ENCODE data around the gene NHLRC4. TPM values are rescaled to one million over a fixed set of nuclear protein-coding genes. Genes with fewer than 3 reads are reported as not detected.
A peak's percentile ranks its signal among the peaks of the same experiment; 100 is the strongest.

The NHLRC4 gene
- total and polyA plus RNA-seq, 9 of the 15 experiments (the other 6 are each of a cell fraction or from before 2014, with no cell fraction given): 0.24 to 3.7 (median 1.3) TPM; not detected in 2

GRCh38 chr16:578870-579405 is 12.1 kb downstream of the NHLRC4 start (continued):
- peak; percentile 82; the same call in 1 of the 2 replicates for TF ChIP-seq ZNF263 (CRISPR knock-in tag; IDR thresholded peaks at IDR 0.05; ENCODE audit: borderline replicate concordance)
- 0 out of 4 replicates have a peak, but pooled peaks of 1 of the 2 experiments have one; percentile 26 for TF ChIP-seq UBTF (IDR thresholded peaks at IDR 0.05; ENCODE audit: borderline replicate concordance in 1 of 2, low read depth in 2 of 2, low read length in 2 of 2)
- TF ChIP-seq REST (IDR thresholded peaks at IDR 0.05; ENCODE audit: borderline replicate concordance): peak; percentile 87
- TF ChIP-seq REST (CRISPR knock-in tag; IDR thresholded peaks at IDR 0.05; ENCODE audit: low read depth): no peak
- peak; percentile 56 for TF ChIP-seq FIP1L1 (IDR thresholded peaks at IDR 0.05; ENCODE audit: low read depth, low read length, poor library complexity, severe bottlenecking)
- no peak for TF ChIP-seq ZNF57 (CRISPR knock-in tag; IDR thresholded peaks at IDR 0.05)
- no peak for TF ChIP-seq ILK (tag; IDR thresholded peaks at IDR 0.05; ENCODE audit: borderline replicate concordance, low read depth)
- no peak for TF ChIP-seq CREB5 (CRISPR knock-in tag; IDR thresholded peaks at IDR 0.05)
- peak; percentile 89 for TF ChIP-seq FOXP1 (CRISPR knock-in tag; IDR thresholded peaks at IDR 0.05)
- TF ChIP-seq E2F4 (CRISPR knock-in tag; IDR thresholded peaks at IDR 0.05; ENCODE audit: low read depth): peak; percentile 61; the same call in 1 of the 2 replicates
- TF ChIP-seq ETS1 (conservative IDR thresholded peaks at IDR 0.05; ENCODE audit: control insufficient read depth, low read depth, low read length): peak; percentile 75; the same call in 1 of the 2 replicates
- 0 out of 2 replicates have a peak, but pooled peaks have one; percentile 15 for TF ChIP-seq KAT7 (CRISPR knock-in tag; IDR thresholded peaks at IDR 0.05; ENCODE audit: borderline replicate concordance)
